ENCODE results near the gene NLRP9. TPM values are rescaled to one million over a fixed set of nuclear protein-coding genes. Genes with fewer than 3 reads are reported as not detected.

NLRP9 gene
- total and polyA plus RNA-seq, 8 donors: not detected

GRCh38 chr19:55687281-55688201 lies 50.7 kb downstream of the NLRP9 start:
- Histone ChIP-seq H3K9me3 (no peaks in the 10 kb centered on the region), H3K4me1 (peaks cover 44 to 71% (median 63%) of the 10 kb centered on the region in 4 donors), H3K4me3 (peak overlapping the region in 1 of 4 donors; percentile 1), H3K27me3 (no peaks in the 10 kb centered on the region), H3K36me3 (peaks cover 62 to 99% (median 98%) of the 10 kb centered on the region in 4 donors), H3K27ac (peak overlapping the region; percentile 35 to 94 (median 64))
- 66 to 84% (median 69%) methylated on average over 16 to 22 of the region's 22 CpGs for WGBS, 5 donors
- intact Hi-C loops (cut with DNase I; ENCODE audit: low total_unique reads): no loop called here
- DNase-seq: peak in 1 of 2 donors; percentile 53
- TF ChIP-seq POLR2AphosphoS5 (IDR thresholded peaks at IDR 0.05) (no peak), POLR2A (IDR thresholded peaks at IDR 0.05) (no peak), EP300 (IDR thresholded peaks at IDR 0.05) (no peak), CTCF (IDR thresholded peaks at IDR 0.05) (no peak)

- Histone ChIP-seq H3K9me3 (no peaks in the 10 kb centered on the region), H3K36me3 (peaks cover 59 to 99% (median 98%) of the 10 kb centered on the region in 4 donors), H3K27me3 (no peaks in the 10 kb centered on the region), H3K4me3 (no peak overlapping the region), H3K4me1 (peaks cover 52 to 80% (median 74%) of the 10 kb centered on the region in 4 donors), H3K27ac (peak overlapping the region in 4 of 5 donors; percentile 1 to 94 (median 80))
- 66 to 77% (median 71%) methylated on average over 29 of the region's 29 CpGs for WGBS, 5 donors
- no peak for DNase-seq
- TF ChIP-seq POLR2AphosphoS5 (IDR thresholded peaks at IDR 0.05) (no peak), EP300 (IDR thresholded peaks at IDR 0.05) (no peak), POLR2A (IDR thresholded peaks at IDR 0.05) (no peak), CTCF (IDR thresholded peaks at IDR 0.05) (no peak)
- intact Hi-C loops (cut with DNase I; ENCODE audit: low total_unique reads): no loop called here
Measured at GRCh38 chr19:55686311-55687050, 51.7 kb downstream of the NLRP9 start.

- no peak for DNase-seq
- no peaks in the 10 kb centered on the region for H3K9me3 ChIP-seq
- H3K27me3 ChIP-seq: no peaks in the 10 kb centered on the region
- 85 to 95% (median 90%) methylated on average over 4 to 6 of the region's 6 CpGs for WGBS, 5 donors
- TF ChIP-seq EP300 (IDR thresholded peaks at IDR 0.05) (no peak), POLR2AphosphoS5 (IDR thresholded peaks at IDR 0.05) (no peak), POLR2A (IDR thresholded peaks at IDR 0.05) (no peak), CTCF (IDR thresholded peaks at IDR 0.05) (no peak)
- peak overlapping the region in 4 of 5 donors; percentile 2 to 94 (median 80) for H3K27ac ChIP-seq
- peaks cover 54 to 83% (median 81%) of the 10 kb centered on the region in 4 donors for H3K4me1 ChIP-seq
- intact Hi-C loops (cut with DNase I; ENCODE audit: low total_unique reads): no loop called here
- H3K36me3 ChIP-seq: peaks cover 57 to 99% (median 98%) of the 10 kb centered on the region in 4 donors
- no peak overlapping the region for H3K4me3 ChIP-seq
Measured at GRCh38 chr19:55685776-55686175, 52.4 kb downstream of the NLRP9 start.

All from stomach (tissue), 9 donors.